Measurements from ENCODE around the gene CAT. TPM values are rescaled to one million over a fixed set of nuclear protein-coding genes. Genes with fewer than 3 reads are reported as not detected.
A peak's percentile ranks its signal among the peaks of the same experiment; 100 is the strongest.

The CAT gene
- 17.4 and 19.0 TPM in 2 replicates for total RNA-seq

DNA sequence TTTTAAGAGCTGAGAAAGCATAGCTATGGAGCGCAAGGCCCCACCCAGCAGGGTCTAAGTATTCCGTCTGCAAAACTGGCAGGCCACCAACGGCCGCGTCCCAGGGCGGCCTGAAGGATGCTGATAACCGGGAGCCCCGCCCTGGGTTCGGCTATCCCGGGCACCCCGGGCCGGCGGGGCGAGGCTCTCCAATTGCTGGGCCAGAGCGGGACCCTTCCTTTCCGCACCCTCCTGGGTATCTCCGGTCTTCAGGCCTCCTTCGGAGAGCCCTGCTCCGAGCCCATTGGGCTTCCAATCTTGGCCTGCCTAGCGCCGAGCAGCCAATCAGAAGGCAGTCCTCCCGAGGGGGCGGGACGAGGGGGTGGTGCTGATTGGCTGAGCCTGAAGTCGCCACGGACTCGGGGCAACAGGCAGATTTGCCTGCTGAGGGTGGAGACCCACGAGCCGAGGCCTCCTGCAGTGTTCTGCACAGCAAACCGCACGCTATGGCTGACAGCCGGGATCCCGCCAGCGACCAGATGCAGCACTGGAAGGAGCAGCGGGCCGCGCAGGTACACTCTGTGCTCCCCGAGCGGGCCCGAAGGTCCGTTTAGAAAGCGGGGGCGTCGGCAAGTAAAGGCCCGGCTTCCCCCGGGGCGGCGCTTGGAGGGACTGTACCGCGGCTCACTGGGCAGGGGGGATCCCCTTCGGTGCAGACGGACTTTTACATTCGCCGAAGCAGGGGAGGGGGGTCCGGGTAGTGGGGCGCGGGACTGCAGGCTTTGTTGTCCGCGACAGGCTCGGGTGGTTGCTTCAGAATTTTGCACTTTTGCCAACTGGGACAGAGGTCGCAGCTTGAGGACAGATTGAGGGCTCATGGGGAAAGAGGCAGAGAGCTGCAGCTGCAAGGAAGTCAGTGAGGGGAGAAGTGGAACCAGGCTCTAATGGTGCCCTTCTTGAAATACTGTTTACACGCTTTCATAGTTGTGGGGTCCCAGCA, at the start of gene CAT:
Gene CAT, plus strand, starts transcription at position 406 of the 979 bp plus-strand sequence. Its CDS starts 80 bp downstream, at position 486.
- peak within 1 kb of the TSS; percentile 95 for H3K4me3 Mint-ChIP-seq
- no peaks in the 10 kb centered on the region for H3K27me3 Mint-ChIP-seq
- peaks cover 17% of the 10 kb centered on the region for H3K4me1 Mint-ChIP-seq
- H3K9me3 Mint-ChIP-seq = no peaks in the 10 kb centered on the region
- intact Hi-C loops (cut with micrococcal nuclease) = loop anchor here (1.0 to 2.0 kb wide), 7 partner anchors 68 to 1278 kb away; partner anchors contain the start of genes ABTB2, APIP, CSTF3 and NAT10
- H3K27ac Mint-ChIP-seq = peak within 1 kb of the TSS; percentile 90
- peaks cover 2% of the 10 kb centered on the region for H3K36me3 Mint-ChIP-seq (ENCODE audit: low read depth)
- DNase-seq = peak; percentile 99

DNA sequence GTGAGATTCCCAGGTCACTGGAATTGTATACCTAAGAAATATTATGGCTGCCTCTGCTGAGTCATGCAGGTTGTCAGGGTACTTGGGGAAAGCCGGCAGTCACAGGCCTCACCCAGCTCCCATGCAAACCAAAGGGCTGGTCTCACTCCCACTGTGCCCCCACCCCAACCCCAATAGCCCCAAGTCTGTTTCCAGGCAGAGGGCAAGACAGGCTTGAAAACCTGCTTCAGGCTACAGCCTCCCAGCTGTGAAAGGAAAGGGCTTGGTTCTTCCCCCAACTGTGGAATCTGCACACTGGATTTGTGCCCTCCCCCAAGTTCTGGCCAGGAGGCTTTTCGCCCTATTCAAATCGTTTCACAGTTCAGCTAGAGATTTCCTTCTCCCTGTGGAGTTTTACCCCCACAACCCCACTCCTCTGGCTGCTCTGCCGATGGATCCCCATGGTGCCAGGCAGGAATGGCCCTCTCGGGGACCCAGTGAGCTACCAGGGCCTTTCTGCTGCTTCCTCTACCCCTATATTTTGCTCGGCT, 43.9 kb upstream of the CAT start:
- Mint-ChIP-seq H3K4me1 (no peaks in the 10 kb centered on the region), H3K27me3 (peaks cover 40% of the 10 kb centered on the region), H3K36me3 (ENCODE audit: low read depth) (no peaks in the 10 kb centered on the region), H3K9me3 (peaks cover 23% of the 10 kb centered on the region), H3K4me3 (no peak overlapping the region), H3K27ac (no peak overlapping the region)
- intact Hi-C loops (cut with micrococcal nuclease) = no loop called here
- DNase-seq = no peak

DNA sequence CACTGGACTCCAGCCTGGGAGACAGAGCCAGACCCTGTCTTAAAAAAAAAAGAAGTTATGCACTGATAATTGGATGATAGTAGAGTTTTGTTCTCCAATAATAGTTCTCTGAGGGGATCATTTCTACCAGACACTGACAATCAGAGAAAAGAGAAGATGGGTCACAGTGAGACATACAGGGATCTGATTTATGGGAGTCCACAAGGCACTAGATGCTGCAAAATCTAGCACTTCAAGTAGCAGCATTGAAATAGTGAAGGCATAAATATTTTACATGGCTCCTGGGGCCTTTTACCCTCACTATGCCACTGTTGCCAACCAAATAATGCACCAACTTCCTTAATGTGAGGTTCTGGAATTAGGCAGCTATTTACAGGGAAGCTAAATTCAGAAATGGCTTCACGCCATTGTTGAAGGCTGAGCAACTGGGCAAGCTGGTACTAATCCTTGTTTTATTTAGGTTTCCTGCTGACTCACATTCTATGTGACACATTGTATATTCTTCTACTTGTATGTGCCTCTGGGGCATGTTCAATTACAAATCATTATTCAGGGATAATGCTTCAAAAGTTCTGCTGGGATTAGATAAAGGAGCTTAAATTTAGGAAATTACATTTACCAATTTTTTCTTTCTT, 42.7 kb upstream of the CAT start:
- peaks cover 29% of the 10 kb centered on the region for H3K27me3 Mint-ChIP-seq
- no peak overlapping the region for H3K27ac Mint-ChIP-seq
- H3K4me1 Mint-ChIP-seq = no peaks in the 10 kb centered on the region
- H3K36me3 Mint-ChIP-seq (ENCODE audit: low read depth) = no peaks in the 10 kb centered on the region
- no peak overlapping the region for H3K4me3 Mint-ChIP-seq
- intact Hi-C loops (cut with micrococcal nuclease) = no loop called here
- no peak for DNase-seq
- H3K9me3 Mint-ChIP-seq = peaks cover 22% of the 10 kb centered on the region

DNA sequence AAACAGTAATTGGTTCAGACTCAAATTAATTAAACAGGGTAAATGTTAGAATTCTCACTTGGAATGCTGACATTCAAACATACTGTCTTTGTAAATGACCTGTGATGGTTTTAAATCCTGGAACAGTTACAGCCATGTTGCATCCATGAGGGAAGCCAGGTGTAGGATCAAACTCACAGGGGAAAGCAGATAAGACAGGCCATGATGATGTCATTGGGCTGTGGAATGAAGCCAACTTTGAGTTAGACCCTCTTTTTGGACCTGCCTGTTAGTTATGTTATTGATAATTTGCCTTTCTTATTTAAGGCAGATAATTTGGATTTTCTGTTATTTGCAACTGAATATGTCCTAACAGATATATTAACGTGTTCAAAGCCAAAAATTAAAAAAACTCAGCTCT, 41.6 kb upstream of the CAT start:
- peaks cover 21% of the 10 kb centered on the region for H3K27me3 Mint-ChIP-seq
- H3K36me3 Mint-ChIP-seq (ENCODE audit: low read depth) = no peaks in the 10 kb centered on the region
- H3K4me1 Mint-ChIP-seq = no peaks in the 10 kb centered on the region
- no peak for DNase-seq
- peaks cover 20% of the 10 kb centered on the region for H3K9me3 Mint-ChIP-seq
- intact Hi-C loops (cut with micrococcal nuclease) = no loop called here
- H3K4me3 Mint-ChIP-seq = no peak overlapping the region
- H3K27ac Mint-ChIP-seq = no peak overlapping the region

DNA sequence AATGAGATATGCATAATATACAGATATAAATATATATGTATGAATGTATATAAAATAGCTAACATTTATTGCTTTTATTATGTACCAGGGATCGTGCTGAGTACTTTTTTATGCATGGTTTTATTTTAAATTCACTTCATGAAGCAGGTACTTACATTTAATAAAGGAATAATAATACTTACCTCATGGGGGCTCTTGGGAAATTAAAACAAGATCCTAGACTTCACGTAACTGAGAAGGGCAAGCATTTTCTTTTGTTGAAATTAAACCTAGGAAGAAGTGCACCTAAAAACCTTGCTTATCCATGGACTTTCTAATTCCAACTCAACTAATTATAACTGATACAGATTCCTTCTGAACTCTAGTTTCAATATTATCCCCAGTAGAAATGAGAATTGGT, 40.9 kb upstream of the CAT start:
- Mint-ChIP-seq H3K27me3 (peaks cover 14% of the 10 kb centered on the region), H3K4me3 (no peak overlapping the region), H3K36me3 (ENCODE audit: low read depth) (no peaks in the 10 kb centered on the region), H3K4me1 (no peaks in the 10 kb centered on the region), H3K27ac (no peak overlapping the region), H3K9me3 (peaks cover 14% of the 10 kb centered on the region)
- intact Hi-C loops (cut with micrococcal nuclease) = no loop called here
- DNase-seq = no peak

DNA sequence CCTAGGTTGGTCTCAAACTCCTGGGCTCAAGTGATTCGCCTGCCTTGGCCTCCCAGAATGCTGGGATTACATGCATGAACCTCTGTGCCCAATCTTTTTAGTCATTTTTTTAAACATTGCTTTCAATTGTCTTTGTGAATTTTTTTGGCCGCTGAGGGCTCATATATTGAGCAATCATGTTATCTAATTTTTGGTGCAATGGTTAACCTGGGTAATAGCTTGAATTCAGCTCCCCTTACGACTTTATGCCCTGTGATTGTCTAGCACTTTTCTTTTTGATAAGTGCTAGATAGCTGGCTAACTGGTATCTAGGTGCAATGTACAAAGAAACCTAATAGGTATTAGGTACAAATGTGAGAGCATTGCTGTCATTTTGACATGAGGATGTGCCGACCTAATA, 35.3 kb upstream of the CAT start:
- DNase-seq = no peak
- Mint-ChIP-seq H3K36me3 (ENCODE audit: low read depth) (no peaks in the 10 kb centered on the region), H3K4me1 (peaks cover 7% of the 10 kb centered on the region), H3K27me3 (peaks cover 22% of the 10 kb centered on the region), H3K27ac (no peak overlapping the region), H3K4me3 (no peak overlapping the region), H3K9me3 (no peaks in the 10 kb centered on the region)
- intact Hi-C loops (cut with micrococcal nuclease) = no loop called here

DNA sequence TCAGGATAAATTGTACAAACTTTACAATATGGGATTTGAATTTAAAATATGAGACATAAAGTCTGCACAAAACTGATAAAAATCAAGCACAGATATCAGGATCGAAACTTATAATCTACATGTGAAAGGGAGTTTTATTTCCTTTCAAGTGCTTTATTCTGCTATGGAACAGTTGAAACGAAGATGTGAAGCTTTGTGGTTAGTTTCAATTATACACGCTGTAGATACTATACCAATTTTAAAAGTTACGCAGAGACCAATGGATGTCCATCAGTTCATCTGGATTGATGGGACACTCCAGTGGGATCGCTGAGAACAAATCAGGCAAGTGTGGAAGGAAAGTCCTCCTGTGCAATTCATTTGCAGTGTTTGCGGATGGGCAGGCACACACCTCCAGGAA, 34.5 kb upstream of the CAT start:
- Mint-ChIP-seq H3K4me3 (no peak overlapping the region), H3K27ac (no peak overlapping the region), H3K27me3 (peaks cover 25% of the 10 kb centered on the region), H3K36me3 (ENCODE audit: low read depth) (no peaks in the 10 kb centered on the region), H3K9me3 (no peaks in the 10 kb centered on the region), H3K4me1 (peaks cover 7% of the 10 kb centered on the region)
- DNase-seq = no peak
- intact Hi-C loops (cut with micrococcal nuclease) = no loop called here

DNA sequence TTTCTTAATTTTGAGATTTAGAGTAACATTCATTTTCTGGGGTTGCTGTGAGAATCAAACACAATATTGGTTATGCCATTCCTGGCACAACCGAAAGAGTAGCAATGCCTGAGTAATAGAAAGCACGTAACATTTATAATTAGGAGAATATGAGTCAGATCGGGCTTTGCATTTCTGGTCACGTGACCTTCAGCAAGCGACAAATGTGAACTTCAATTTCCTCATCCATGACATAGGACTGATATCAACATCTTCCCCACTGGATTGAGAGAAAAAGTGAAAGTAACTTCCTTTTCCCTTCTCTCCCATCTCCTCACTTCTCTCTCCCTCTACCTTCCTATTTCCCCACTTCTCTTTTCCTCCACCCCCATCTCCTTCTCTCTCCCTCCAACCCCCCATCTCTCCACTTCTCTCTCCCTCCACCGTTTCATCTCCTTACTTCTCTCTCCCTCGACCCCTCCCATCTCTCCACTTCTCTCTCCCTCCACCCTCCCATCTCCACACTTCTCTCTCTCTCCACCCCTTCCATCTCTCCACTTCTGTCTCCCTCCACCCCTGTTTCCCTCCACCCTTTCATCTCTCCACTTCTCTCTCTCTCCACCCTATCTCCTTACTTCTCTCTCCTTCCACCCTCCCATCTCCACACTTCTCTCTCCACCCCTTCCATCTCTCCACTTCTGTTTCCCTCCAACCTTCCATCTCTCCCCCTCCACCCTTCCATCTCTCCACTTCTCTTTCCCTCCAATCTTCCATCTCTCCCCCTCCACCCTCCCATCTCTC, 33.5 kb upstream of the CAT start:
- intact Hi-C loops (cut with micrococcal nuclease) = no loop called here
- H3K27me3 Mint-ChIP-seq = peaks cover 25% of the 10 kb centered on the region
- no peak overlapping the region for H3K27ac Mint-ChIP-seq
- no peaks in the 10 kb centered on the region for H3K9me3 Mint-ChIP-seq
- DNase-seq = no peak
- peaks cover 7% of the 10 kb centered on the region for H3K4me1 Mint-ChIP-seq
- no peaks in the 10 kb centered on the region for H3K36me3 Mint-ChIP-seq (ENCODE audit: low read depth)
- no peak overlapping the region for H3K4me3 Mint-ChIP-seq

DNA sequence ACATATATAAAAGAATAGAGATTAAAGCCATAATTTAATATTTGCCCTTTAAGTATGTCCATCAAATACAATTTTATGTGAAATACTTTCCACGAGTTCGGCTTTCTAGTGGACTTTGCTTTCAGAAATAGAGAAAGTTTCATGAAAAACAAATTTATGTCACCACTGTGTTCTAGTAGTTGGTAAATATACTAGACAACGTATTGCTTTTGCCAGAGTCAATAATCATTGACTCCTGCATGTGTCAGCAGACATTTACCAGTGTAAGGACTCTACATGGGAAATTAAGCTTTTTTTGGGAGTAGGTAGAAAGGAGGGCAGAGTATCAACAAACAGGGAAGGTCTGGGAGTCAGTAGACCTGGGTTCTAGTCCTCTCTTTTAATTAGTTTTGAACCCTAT, 32.3 kb upstream of the CAT start:
- Mint-ChIP-seq H3K36me3 (ENCODE audit: low read depth) (no peaks in the 10 kb centered on the region), H3K27me3 (peaks cover 25% of the 10 kb centered on the region)

DNA sequence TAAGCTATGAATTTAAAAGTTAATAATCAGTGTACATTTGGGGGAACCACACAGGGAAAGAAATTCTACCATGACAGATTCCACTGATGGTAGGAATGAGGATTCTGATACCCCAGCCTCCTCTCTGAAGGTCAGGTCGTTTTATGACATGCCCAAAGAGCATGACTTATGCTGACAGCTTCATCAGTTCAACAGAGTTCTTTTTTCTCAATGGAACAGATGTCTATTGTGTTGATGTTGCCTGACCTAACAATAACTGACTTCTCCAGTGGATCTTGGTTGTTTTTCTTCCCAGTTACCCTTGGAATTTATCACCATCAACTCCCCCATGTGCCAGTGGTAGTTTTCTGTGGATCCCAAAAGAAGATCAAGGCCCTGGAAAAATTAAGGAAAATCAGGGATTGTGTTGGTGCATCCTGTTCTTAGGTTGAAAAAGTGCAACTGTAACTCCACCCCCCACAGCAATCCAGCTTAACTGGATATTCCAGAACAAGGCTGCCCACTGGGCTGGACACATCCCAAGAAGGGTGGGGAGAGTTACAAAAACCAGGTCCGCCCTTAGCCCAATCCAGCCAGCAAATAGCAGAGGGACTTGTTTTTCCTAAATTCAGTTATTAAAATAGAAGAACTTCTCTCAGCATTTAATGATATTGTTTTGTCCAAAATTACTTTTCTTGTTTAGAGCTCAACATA, 31.5 kb upstream of the CAT start:
- Mint-ChIP-seq H3K4me3 (no peak overlapping the region), H3K27ac (no peak overlapping the region), H3K9me3 (no peaks in the 10 kb centered on the region), H3K4me1 (peaks cover 7% of the 10 kb centered on the region), H3K27me3 (peaks cover 25% of the 10 kb centered on the region), H3K36me3 (ENCODE audit: low read depth) (no peaks in the 10 kb centered on the region)
- no peak for DNase-seq
- intact Hi-C loops (cut with micrococcal nuclease) = no loop called here

More for the DNA sequence above, 32.3 kb upstream of the CAT start:
- no peak for DNase-seq
- intact Hi-C loops (cut with micrococcal nuclease) = no loop called here
- Mint-ChIP-seq H3K9me3 (no peaks in the 10 kb centered on the region), H3K4me1 (peaks cover 7% of the 10 kb centered on the region), H3K27ac (no peak overlapping the region), H3K4me3 (no peak overlapping the region)

DNA sequence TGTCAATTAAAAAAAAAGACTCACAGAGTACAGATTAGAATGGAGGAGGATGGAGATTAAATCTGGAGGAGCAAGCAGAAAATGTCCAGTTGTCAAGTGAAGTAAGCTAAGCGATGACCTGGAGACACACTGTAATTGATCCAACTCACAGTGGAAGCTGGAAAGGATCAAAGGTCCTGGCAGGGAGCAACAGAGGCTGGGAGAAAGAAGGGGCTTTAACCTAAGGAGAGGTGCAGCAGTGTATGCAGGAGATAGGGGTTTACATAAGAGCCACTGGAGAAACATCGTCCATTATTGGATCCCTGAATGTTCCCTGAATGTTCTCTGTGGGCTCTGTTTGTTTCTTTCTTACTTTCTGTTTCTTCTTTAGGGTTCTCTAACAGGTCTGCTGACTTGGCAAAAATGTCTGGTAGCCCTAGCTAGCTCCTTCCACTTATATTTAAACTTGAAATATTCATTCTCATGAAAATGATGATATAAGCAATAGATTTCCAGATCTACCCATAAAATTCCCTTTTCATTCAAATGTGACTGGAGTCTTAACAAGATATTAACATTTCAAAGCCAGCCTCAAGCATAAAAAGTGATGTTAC, 30.1 kb upstream of the CAT start:
- Mint-ChIP-seq H3K9me3 (peaks cover 7% of the 10 kb centered on the region), H3K36me3 (ENCODE audit: low read depth) (no peaks in the 10 kb centered on the region), H3K4me1 (peaks cover 7% of the 10 kb centered on the region), H3K27ac (no peak overlapping the region), H3K27me3 (peaks cover 28% of the 10 kb centered on the region), H3K4me3 (no peak overlapping the region)
- intact Hi-C loops (cut with micrococcal nuclease) = no loop called here
- DNase-seq = no peak

DNA sequence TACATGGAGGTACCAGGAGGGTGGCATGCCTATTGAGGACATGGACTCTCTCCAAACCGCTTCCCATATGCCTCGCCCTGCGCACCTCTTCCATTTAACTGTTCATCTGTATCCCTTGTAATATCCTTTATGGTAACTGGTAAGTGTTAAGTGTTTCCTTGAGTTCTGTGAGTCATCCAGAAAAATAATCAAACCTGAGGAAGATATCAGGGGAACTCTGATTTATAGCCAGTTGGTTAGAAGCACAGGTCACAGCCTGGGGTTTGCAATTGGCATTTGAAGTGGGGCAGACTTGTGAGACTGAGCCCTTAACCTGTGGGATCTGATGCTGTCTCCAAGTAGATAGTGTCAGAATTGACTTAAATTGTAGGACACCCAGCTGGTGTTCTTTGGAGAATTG, 27.6 kb upstream of the CAT start:
- Mint-ChIP-seq H3K27ac (no peak overlapping the region), H3K36me3 (ENCODE audit: low read depth) (no peaks in the 10 kb centered on the region), H3K27me3 (peaks cover 12% of the 10 kb centered on the region), H3K4me3 (no peak overlapping the region), H3K9me3 (peaks cover 14% of the 10 kb centered on the region), H3K4me1 (no peaks in the 10 kb centered on the region)
- intact Hi-C loops (cut with micrococcal nuclease) = no loop called here
- DNase-seq = no peak

DNA sequence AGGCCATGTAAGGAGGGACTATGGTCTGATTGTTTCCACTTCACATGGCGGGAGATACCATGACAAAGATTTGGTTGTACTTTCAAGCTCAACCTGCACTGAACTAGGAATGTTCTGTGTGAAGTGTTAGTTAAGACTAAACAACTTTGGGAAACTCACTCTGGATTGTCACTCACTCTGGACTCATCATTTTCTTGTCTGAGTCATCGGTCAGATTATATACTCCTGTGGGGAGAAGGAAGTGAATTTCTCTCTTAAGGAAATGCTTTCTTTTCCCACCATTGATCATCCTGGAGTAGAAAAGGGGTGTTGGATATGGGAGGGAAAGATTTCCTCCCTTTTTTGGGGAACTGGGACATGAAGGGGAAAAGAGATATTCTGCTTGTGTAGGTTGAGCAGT, 26.9 kb upstream of the CAT start:
- intact Hi-C loops (cut with micrococcal nuclease) = no loop called here
- no peak overlapping the region for H3K4me3 Mint-ChIP-seq
- H3K4me1 Mint-ChIP-seq = no peaks in the 10 kb centered on the region
- DNase-seq = no peak
- H3K36me3 Mint-ChIP-seq (ENCODE audit: low read depth) = no peaks in the 10 kb centered on the region
- H3K27ac Mint-ChIP-seq = no peak overlapping the region
- H3K9me3 Mint-ChIP-seq = peaks cover 14% of the 10 kb centered on the region
- peaks cover 6% of the 10 kb centered on the region for H3K27me3 Mint-ChIP-seq

Measured in activated CD4-positive, alpha-beta T cell treated with anti-CD3 and anti-CD28 coated beads, Interleukin-2, amount 10 ng/mL, durations not matched to agents 24 days and 14 days (primary cell).